GM19463 (cell line): ENCODE measurements around the gene NDST1.

Experiments used
- ATAC-seq: cut with Tn5 transposase; IDR thresholded peaks from one replicate; pipeline ENCODE4 v1.9.1; 2021; ENCODE audit warnings: mild to moderate bottlenecking, moderate library complexity; ENCODE audit not compliant: unreplicated experiment

The NDST1 gene

GRCh38 chr5:150540615-150541396 is 32.9 kb downstream of the NDST1 start:
- no peak for ATAC-seq

- ATAC-seq, result no peak
These were observed 33.4 kb downstream of the NDST1 start for GRCh38 chr5:150541397-150541675.

DNA sequence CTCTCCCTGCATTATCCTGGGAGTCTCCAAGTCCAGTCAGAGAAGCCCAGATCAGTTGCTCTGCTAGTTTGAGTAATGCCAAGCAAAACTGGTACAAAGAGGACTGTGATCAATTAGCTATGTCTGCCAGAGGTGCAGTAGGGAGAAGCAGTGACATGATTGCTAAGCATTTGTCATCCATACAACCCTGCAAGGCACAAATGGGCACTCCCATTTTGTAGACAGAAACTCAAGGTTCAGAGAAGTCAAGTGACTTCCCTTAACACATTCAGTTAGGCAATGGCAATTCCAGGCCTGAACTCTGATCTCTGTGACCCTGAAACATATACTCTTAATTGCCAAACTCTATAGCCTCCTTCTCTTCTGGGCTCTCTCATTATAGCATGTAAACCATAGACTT is 34.0 kb downstream of the NDST1 start:
- no peak for ATAC-seq

- ATAC-seq, result no peak
These were observed 35.1 kb downstream of the NDST1 start for GRCh38 chr5:150542933-150543445.

DNA sequence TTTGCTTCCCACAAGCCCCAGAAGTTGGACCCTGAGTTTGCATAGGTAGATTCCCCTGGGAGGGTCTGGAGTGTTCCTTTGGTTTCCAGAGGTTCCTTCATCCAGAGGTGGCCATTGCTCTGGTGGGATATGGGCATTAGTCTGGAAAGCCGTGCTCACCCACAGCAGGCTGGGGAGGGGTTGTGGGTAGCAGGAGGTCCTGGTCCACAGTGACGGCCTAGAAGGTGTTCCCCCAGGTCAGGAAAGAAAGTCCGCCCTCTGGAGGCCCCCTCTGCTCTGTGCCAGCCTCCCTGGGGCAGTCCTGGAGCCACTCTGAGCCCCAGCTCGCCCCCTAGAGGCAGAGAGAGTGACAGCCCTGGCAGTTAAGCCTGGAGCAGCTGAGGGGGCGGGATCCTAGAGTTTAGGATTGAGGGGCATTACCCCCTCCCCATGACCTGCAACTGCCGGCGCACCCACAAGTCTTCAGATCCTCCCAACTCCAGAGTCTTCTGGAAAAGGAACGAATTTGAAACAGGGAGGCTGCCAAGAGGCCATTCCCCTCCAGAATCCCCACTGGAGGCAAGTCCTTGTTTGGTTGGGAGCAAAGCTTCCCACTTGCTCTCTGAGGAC is 36.8 kb downstream of the NDST1 start:
- ATAC-seq, result peak; percentile 99

DNA sequence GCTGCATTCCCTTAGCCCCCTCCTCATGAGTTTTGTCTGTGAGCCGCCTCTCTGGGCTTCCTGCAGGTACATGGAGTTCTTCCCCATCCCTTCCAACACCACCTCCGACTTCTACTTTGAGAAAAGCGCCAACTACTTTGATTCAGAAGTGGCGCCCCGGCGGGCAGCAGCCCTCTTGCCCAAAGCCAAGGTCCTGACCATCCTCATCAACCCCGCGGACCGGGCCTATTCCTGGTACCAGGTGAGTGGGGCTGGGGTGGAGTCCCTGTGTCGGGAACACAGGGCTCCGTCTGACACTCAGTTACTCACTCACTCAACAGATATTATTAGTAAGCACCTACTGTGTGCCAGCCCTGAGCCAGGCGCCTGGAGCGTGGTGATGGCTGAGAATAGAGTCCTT is 37.3 kb downstream of the NDST1 start:
- ATAC-seq, result no peak

GRCh38 chr5:150548123-150548522 is 40.2 kb downstream of the NDST1 start:
- no peak for ATAC-seq

DNA sequence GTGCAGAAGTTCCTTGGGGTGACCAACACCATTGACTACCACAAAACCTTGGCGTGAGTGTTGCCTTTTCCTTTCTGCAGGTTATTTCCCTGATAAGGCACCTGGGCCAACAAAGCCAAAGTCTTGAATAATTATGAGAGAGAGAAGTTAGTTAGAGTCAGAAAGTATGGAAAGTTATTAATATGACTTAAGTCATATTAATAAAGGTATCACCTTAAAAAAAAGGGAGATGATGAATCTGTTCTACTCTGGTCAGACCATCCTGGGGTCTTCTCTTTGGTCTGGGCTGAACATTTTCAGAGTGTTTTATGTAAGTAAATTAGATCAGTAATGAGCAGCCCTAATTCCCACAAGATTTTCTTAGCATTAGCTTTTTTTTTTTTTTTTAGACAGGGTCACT is 41.8 kb downstream of the NDST1 start:
- ATAC-seq, result no peak

DNA sequence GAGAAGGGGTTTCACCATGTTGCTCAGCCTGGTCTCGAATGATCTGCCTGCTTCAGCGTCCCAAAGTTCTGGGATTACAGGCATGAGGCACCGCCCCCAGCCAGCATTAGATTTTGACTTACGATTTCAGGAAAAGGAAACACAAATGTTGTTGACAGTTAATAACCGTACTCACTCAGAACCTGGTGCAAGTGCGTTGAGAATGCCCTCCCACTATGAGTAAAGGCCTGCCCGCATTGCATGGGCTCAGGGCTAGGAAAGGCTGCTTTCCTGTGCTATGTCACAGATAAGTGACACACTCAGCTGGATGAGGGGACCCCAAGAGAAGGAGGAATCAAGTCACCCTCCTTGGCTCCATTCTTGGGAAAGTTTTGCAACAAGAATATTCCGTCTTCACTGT is 42.4 kb downstream of the NDST1 start:
- ATAC-seq, result no peak

DNA sequence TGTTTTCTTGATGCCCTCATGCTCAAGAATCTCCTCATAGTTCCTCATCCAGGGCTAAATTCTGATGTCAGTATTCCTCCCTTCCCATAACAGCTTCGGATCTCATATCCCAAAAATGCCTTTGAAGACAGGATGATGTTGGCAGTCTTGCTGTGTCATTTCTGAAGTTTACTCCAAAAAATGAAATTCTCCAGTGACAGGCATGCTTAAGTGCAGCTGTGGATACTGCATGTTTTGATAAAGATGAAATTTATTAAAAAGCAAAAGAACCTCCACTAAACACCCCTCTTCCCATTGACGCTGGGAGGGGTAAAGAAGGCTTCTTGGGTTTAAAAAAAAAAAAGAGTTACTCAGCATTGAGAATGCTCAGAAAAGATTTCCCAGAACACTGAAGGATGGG is 43.1 kb downstream of the NDST1 start:
- no peak for ATAC-seq

DNA sequence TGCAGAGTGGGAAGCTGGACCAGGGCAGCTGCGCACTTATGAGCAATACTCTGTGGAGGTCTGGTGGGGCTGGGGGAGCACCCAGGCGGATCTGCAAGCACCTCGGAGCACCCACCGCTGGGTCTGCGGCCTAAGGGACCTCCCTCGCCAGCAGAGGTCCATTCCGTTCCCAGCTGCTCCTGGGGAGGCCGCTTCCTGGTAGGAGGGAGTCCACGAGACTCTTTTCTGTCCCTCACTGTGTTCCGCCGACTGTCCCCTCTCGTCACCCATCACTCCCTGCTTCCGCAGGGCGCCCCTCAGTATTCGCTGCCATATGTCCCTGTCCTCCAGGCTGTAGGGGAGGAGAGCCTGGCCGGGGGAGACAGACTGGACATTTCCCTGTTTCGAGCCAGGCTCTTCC is 45.5 kb downstream of the NDST1 start:
- no peak for ATAC-seq

- ATAC-seq, result no peak
These were observed 46.0 kb downstream of the NDST1 start for GRCh38 chr5:150553911-150554310.

DNA sequence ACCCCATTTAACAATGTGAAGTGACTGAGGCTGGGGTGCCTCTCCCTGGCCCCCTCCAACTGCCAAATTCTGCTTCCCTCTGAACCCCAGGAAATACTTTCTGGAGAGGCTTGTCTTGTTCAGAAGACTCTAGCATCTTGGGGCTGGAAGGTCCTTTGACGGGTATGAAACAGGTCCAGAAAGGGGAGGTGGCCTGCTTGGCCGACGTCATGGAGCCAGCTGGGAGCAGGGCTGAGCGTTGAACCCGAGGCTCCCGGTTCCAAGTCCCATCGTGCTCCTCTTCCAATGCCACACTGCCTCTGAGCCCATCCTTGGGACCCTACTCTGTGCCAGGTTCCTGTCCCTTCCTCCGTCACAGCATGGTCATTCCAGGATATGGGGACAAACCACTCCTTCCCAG is 46.9 kb downstream of the NDST1 start:
- no peak for ATAC-seq

- ATAC-seq, result no peak
These were observed 48.2 kb downstream of the NDST1 start for GRCh38 chr5:150556106-150556505.

DNA sequence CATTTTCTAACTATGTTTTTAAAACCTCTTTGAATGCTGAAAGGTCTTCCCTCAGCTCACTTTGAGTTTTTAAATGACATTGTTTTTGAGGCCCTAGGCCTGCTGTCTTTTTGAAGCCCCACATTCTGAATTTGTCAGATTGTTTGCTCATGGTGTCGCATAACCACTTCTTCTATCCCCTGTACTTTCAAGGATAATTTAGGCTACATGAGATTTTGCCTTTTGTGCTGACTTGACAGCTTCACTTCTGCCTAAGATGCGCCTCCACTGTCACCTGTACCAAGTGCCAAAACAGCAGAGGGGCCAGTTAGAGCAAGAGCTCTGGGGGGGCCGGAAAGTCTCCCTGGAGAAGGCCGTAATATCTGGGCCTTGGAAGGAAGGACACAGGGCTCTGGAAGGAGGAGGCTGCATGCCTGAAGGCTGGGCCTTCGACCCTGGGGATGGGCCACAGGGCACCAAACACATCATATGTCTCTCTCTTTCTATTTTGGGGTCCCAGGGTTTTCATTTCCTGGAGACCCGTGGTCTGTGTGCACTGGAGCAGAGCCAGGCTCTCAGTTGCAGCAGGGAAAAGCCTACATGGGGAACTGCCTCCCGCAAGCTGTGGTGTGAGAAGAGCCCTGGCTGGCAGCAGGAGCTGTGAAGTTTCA is 49.1 kb downstream of the NDST1 start:
- peak; percentile 48 for ATAC-seq

DNA sequence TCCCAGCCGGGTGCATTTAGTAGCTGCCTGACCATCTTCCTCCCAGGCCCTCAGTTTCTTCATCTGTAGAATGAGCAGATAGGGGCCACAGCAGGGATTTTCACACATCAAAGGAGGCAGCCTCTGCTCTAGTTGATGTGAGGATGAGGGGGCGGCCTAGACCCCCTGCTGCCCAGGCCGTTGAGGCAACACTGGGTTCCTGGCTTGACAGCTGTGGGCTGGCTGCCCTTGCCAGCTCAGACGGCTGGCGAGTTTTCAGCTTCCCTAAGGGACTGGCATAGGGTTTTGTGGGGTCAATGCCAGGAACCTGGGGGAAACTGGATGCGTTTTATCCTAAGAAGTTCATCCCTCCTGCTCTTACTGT is 49.6 kb downstream of the NDST1 start:
- peak; percentile 9 for ATAC-seq

GRCh38 chr5:150558088-150558621 is 50.2 kb downstream of the NDST1 start:
- ATAC-seq, result no peak

- ATAC-seq, result no peak
These were observed 51.2 kb downstream of the NDST1 start for GRCh38 chr5:150559088-150559487.

- no peak for ATAC-seq
These were observed 51.8 kb downstream of the NDST1 start for GRCh38 chr5:150559701-150560100.

GRCh38 chr5:150560401-150561191 is 52.7 kb downstream of the NDST1 start:
- ATAC-seq, result peak; percentile 72

DNA sequence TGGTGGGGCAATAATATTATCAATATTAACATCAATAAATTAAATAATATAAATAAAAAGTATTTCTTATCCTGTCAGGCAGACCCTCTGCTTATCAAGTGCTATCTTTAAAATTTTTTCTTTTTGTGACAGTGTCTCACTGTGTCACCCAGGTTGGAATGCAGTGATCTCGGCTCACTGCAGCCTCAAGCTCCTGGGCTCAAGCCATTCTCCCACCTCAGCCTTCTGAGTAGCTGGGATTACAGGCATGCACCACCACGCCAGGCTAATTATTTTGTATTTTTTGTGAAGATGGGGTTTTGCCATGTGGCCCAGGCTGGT is 53.2 kb downstream of the NDST1 start:
- ATAC-seq, result no peak
